COLO668 (cell line): ENCODE measurements around the gene REEP6.

Experiments
- DNase-seq: peaks from one replicate; lab custom pipeline; 2025; ENCODE audit not compliant: unreplicated experiment; lab: John Stamatoyannopoulos, UW

Gene REEP6

DNA sequence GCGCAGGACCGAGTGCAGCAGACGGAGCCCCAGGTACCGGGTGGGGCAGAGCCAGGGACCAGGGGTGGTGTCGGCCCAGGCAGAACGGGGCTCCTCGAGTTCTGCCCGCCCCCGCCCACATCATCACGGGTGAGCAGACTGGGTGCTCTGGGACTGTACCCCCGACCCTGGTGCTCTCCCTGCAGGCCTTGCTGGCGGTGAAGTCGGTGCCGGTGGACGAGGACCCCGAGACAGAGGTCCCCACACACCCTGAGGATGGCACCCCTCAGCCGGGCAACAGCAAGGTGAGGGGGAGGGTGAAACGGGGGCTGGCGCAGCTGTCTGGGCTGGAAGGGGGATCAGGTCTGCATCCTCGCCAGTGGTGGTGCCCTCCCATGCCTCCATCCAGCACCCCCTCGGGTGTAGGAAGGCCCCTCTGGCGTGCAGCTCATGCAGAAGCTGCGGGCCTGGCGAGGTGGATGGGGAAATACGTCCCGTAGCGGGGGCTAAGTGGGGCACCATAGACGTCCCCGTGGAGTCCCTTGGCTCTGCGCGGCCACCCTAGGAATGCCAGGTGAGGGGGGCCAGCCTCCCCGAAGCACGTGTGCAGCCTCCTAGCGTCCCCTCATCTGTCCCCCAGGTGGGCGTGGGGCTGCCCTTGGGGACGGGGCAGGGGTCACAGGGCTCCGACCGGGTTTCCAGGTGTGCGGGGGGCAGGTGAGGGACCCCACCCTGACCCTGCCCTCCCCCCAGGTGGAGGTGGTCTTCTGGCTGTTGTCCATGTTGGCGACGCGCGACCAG is 34.7 kb upstream of the REEP6 start:
- no peak for DNase-seq

DNA sequence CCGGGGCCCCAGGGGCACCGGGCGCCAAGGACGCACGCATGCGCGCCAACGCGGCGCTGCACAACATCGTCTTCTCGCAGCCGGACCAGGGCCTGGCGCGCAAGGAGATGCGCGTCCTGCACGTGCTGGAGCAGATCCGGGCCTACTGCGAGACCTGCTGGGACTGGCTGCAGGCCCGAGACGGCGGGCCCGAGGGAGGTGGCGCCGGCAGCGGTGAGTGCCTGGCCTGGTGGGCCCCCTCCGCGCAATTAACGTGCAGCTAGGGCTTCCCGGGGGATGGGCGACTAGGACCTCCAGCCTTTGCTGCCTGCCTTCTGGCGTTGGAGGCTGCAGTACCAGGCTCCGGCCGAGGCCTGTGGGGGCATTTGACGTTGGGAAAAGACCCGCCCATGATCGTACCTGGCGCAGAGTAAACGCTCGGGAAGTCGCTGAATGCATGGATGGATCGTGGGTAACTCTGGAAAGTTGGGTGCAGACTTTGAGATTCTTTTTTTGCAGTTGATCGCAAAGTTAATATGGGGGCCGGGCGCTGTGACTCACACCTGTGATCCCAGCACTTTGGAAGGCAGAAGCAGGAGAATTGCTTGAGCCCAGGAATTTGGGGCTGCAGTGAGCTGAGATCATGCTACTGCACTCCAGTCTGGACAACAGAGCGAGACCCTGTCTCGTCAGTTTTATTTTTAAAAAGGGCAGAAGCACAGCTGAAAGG is 33.8 kb upstream of the REEP6 start:
- peak; percentile 10 for DNase-seq

DNA sequence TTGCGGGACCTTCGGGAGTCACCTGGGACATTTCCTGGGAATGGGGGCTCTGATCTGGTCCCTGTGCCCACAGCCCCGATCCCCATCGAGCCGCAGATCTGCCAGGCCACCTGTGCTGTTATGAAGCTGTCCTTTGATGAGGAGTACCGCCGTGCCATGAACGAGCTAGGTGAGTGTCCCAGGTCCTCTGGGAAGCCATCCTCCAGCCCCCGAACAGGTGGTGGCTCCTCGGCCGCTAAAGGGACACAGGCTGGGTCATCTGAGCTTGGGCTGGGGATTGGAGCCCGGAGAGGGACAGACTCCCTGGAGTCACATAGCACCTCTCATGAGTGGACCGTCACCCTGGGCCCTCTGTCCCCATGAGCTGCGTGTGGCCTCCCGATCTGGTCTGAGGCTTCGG is 33.1 kb upstream of the REEP6 start:
- DNase-seq: no peak

DNA sequence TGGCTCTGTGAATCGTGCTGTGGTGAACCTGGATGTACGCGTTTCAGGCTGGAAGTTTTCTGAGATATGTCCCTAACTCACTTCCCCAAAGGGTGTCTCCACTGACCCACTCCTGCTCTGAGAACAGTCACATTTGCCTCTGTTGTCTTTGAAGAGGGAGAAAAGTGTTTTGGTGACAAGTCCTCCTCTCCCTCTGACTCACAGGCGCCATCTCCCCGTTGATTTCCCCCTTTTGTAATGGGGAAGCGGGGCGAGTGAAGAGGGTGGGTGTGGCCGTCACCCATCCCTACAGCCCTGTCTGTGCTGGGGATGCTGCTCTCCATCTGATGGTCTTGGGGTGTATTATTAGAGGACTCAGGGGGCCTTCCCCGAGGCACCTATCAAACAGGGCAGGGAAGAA is 31.5 kb upstream of the REEP6 start:
- no peak for DNase-seq

DNA sequence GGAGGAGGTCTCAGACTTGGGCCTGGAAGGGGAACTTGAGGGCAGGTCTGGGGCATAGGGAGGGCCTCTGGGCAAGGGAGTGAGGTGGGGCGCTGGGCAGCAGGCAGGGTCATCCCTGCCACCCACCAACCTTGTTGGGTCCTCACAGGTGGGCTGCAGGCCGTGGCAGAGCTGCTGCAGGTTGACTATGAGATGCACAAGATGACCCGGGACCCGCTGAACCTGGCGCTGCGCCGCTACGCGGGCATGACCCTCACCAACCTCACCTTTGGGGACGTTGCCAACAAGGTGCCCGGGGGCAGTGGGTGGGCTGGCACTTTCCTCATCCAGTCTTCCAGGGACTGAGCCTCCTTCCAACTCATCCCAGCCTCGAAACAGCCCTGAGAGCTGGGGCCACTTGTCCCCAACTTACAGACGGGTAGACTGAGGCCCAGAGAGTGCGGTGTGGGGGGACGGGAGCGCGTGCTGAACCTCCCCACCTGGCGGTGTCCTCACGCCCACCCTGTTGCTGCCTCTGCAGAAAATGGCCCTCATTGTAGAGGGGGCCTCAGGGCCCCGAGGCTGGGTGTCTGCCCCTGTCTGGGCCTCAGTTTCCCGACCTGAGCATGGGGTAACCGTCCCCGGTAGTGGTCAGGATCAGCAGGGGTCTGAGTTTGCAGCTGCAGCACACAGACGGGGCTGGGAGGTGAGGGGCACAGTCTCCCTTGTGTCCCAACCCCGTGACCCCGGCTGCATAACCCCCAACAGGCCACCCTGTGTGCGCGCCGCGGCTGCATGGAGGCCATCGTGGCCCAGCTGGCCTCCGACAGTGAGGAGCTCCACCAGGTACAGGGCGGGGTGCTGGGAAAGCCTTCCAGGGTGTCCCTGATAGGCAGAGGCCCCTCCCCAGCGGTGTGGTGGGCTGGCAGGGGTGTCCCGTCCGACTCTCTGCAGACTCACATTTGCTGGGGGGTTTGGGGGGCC is 30.7 kb upstream of the REEP6 start:
- DNase-seq: no peak

DNA sequence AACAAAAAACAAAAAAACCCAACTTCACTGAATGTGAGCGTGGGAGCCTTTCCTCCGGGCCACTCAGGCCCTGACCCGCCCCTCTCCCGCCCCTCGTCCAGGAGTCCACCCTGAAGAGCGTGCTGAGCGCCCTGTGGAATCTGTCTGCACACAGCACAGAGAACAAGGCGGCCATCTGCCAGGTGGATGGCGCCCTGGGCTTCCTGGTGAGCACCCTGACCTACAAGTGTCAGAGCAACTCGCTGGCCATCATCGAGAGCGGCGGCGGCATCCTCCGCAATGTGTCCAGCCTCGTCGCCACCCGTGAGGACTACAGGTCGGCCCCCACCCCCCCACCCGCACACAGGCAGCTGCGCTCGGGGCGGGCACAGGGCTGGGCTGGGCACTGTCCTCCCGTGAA is 29.1 kb upstream of the REEP6 start:
- DNase-seq: no peak

DNA sequence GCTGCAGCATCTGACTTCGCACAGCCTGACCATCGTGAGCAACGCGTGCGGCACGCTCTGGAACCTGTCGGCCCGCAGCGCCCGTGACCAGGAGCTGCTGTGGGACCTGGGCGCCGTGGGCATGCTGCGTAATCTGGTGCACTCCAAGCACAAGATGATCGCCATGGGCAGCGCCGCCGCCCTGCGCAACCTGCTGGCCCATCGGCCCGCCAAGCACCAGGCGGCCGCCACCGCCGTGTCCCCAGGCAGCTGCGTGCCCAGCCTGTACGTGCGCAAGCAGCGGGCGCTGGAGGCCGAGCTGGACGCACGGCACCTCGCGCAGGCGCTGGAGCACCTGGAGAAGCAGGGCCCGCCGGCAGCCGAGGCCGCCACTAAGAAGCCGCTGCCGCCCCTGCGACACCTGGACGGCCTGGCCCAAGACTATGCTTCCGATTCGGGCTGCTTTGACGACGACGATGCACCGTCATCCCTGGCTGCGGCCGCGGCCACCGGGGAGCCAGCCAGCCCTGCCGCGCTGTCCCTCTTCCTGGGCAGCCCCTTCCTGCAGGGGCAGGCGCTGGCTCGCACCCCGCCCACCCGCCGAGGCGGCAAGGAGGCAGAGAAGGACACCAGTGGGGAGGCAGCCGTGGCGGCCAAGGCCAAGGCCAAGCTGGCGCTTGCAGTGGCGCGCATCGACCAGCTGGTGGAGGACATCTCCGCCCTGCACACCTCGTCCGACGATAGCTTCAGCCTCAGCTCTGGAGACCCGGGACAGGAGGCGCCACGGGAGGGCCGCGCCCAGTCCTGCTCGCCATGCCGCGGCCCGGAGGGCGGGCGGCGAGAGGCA is 25.6 kb upstream of the REEP6 start:
- peak; percentile 41 for DNase-seq

DNA sequence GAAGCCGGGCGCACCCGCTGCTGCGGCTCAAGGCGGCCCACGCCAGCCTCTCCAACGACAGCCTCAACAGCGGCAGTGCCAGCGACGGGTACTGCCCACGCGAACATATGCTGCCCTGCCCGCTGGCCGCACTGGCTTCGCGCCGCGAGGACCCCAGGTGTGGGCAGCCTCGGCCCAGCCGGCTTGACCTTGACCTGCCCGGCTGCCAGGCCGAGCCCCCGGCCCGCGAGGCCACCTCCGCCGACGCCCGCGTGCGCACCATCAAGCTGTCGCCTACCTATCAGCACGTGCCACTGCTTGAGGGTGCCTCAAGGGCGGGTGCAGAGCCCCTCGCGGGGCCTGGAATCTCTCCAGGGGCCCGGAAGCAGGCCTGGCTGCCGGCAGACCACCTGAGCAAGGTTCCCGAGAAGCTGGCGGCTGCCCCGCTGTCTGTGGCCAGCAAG is 24.9 kb upstream of the REEP6 start:
- no peak for DNase-seq

DNA sequence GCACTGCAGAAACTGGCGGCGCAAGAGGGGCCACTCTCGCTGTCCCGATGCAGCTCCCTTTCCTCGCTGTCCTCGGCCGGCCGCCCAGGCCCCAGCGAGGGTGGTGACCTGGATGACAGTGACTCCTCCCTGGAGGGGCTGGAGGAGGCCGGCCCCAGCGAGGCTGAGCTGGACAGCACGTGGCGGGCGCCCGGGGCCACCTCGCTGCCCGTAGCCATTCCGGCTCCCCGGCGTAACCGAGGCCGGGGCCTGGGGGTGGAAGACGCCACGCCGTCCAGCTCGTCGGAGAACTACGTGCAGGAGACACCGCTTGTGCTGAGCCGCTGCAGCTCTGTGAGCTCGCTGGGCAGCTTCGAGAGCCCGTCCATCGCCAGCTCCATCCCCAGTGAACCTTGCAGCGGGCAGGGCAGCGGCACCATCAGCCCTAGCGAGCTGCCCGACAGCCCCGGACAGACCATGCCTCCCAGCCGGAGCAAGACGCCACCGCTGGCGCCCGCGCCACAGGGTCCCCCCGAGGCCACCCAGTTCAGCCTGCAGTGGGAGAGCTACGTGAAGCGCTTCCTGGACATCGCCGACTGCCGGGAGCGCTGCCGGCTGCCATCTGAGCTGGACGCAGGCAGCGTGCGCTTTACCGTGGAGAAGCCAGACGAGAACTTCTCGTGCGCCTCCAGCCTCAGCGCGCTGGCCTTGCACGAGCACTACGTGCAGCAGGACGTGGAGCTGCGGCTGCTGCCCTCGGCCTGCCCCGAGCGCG is 24.3 kb upstream of the REEP6 start:
- no peak for DNase-seq

DNA sequence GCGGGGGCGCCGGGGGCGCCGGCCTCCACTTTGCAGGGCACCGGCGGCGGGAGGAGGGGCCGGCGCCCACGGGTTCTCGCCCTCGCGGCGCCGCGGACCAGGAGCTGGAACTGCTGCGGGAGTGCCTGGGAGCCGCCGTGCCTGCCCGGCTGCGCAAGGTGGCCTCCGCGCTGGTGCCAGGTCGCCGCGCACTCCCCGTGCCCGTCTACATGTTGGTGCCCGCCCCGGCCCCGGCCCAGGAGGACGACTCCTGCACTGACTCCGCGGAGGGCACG is 23.8 kb upstream of the REEP6 start:
- DNase-seq: no peak

DNA sequence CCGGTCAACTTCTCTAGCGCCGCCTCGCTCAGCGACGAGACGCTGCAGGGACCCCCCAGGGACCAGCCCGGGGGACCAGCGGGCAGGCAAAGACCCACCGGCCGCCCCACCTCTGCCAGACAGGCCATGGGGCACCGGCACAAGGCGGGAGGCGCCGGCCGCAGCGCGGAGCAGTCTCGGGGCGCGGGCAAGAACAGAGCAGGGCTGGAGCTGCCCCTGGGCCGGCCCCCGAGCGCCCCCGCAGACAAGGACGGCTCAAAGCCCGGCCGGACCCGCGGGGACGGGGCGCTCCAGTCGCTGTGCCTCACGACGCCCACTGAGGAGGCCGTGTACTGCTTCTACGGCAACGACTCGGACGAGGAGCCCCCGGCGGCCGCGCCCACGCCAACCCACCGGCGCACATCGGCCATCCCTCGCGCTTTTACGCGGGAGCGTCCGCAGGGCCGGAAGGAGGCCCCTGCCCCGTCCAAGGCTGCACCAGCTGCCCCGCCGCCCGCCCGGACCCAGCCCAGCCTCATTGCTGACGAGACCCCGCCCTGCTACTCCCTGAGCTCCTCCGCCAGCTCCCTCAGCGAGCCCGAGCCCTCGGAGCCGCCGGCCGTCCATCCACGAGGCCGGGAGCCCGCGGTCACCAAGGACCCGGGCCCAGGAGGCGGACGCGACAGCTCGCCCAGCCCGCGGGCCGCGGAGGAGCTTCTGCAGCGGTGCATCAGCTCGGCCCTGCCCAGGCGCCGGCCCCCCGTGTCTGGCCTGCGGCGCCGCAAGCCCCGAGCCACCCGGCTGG is 23.3 kb upstream of the REEP6 start:
- DNase-seq: no peak

DNA sequence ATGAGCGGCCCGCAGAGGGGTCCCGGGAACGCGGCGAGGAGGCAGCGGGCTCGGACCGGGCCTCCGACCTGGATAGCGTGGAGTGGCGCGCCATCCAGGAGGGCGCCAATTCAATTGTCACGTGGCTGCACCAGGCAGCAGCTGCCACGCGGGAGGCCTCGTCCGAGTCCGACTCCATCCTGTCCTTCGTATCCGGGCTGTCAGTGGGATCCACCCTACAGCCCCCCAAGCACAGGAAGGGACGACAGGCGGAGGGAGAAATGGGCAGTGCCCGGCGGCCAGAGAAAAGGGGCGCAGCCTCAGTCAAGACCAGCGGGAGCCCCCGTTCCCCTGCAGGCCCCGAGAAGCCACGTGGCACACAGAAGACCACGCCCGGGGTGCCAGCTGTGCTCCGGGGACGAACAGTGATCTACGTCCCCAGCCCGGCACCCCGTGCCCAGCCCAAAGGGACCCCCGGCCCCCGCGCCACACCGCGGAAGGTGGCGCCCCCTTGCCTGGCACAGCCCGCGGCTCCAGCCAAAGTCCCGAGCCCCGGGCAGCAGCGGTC is 22.6 kb upstream of the REEP6 start:
- DNase-seq: no peak

DNA sequence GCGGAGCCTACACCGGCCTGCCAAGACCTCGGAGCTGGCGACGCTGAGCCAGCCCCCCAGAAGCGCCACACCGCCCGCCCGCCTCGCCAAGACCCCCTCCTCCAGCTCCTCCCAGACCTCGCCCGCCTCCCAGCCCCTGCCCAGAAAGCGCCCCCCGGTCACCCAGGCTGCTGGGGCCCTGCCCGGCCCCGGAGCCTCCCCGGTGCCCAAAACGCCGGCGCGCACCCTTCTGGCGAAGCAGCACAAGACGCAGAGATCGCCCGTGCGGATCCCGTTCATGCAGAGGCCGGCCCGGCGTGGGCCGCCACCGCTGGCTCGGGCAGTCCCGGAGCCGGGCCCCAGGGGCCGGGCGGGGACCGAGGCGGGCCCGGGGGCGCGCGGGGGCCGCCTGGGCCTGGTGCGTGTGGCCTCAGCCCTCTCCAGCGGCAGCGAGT is 22.1 kb upstream of the REEP6 start:
- DNase-seq: peak; percentile 53

DNA sequence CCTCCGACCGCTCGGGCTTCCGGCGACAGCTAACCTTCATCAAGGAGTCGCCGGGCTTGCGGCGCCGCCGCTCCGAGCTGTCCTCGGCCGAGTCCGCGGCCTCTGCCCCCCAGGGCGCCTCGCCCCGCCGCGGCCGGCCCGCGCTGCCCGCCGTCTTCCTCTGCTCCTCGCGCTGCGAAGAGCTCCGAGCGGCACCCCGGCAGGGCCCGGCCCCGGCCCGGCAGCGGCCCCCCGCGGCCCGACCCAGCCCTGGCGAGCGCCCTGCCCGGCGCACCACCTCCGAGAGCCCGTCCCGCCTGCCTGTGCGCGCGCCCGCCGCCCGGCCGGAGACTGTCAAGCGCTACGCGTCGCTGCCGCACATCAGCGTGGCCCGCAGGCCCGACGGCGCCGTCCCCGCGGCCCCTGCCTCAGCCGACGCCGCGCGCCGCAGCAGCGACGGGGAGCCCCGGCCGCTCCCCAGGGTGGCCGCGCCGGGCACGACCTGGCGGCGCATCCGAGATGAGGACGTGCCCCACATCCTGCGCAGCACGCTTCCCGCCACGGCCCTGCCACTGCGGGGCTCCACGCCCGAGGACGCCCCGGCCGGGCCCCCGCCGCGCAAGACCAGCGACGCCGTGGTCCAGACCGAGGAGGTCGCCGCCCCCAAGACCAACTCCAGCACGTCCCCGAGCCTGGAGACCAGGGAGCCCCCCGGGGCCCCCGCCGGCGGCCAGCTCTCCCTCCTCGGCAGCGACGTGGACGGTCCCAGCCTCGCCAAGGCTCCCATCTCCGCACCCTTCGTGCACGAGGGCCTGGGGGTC is 21.5 kb upstream of the REEP6 start:
- peak; percentile 53 for DNase-seq

DNA sequence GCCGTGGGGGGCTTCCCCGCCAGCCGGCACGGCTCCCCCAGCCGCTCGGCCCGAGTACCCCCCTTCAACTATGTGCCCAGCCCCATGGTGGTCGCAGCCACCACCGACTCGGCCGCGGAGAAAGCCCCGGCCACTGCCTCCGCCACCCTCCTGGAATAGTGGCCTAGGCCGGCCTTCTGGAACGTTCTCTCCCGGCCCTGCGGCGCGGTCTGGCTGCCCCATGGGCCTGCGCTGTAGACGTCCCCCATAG is 21.0 kb upstream of the REEP6 start:
- no peak for DNase-seq

DNA sequence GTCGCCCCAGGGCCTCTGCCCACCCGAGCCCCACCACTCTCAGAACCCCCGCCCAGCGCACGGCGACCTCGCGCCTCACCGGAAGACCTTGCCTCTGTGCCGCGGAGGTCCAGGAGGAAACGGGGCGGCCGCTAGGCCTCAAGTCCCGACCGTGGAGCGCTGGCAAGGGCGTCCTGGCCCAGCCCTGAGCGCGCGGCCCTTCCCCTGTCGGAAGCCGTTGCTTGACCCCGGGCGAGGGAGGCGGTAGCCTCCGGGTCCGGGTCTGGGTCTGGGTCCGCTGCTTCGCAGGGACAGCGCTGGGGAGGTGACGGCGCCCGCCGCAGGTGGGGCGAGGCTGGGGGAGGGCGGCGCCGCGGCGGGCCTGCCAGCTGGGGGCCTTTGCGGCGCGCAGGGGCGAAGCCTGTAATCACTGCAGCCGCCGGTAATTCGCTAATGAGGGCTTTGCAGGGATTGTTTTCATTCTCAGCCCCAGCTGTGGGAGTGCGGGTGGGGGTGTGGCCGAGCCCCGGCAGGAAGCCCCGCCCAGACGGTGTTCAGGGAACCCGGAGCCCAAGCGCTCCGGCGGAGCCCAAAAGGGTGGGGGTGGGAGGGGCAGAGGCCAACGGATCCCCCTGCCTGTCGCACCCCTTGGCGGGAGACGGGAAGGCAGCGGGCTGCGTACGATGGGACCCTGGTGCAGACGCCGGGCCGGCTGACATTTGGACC is 20.5 kb upstream of the REEP6 start:
- DNase-seq: peak; percentile 47

DNA sequence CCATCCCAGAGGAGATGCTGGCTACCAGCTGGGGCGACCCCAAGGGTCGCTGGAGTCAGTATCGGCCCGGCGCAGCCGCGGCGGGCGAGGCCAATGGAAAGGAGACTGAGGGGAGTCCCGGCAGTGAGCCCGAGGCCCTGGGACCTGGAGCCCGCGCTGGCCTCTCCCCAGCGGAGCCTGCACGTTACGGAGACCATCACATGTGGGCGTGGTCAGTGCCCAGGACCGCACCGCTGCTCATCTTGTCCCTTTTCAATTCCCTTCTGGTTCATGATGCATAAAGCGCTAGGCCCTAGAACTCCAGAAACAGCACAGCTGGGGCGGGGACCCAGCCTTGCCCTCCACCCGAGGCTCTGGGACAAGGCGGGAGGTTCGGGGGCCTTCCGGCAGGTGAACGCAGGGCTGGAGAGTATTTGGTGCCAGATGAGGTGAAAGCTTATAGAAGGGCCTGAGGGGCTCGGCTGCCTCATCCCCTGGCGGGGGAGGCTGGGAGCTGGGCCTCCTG is 19.9 kb upstream of the REEP6 start:
- peak; percentile 47 for DNase-seq
